Muscle layer of duodenum (tissue), 2 donors: Measurements from ENCODE around the gene SCG3.

ENCODE experiments used
- H3K27ac ChIP-seq: one replicate; pipeline ENCODE4 v1.7.0; 2013; ENCODE audit warnings: mild to moderate bottlenecking, low read length
- H3K27me3 ChIP-seq: one replicate; pipeline ENCODE4 v1.7.0; 2013; ENCODE audit warnings: low read depth, mild to moderate bottlenecking, control low read depth, low read length
- H3K36me3 ChIP-seq, 2 donors: one replicate each; pipeline ENCODE4 v1.7.0; 2013; ENCODE audit warnings: low read length in 2 of 2, control low read depth in 1 of 2, mild to moderate bottlenecking in 1 of 2; ENCODE audit not compliant: insufficient read depth in 2 of 2, control insufficient read depth in 1 of 2
- H3K4me1 ChIP-seq, 2 donors: one replicate each; pipeline ENCODE4 v1.7.0; 2013; ENCODE audit warnings: low read length in 2 of 2, mild to moderate bottlenecking in 2 of 2, control low read depth in 1 of 2, moderate library complexity in 1 of 2; ENCODE audit not compliant: insufficient read depth in 2 of 2, control insufficient read depth in 1 of 2
- H3K4me3 ChIP-seq, 2 donors: one replicate each; pipeline ENCODE4 v1.7.0; 2013; ENCODE audit warnings: low read length in 2 of 2, low read depth in 1 of 2, mild to moderate bottlenecking in 1 of 2
- H3K9me3 ChIP-seq, 2 donors: one replicate each; pipeline ENCODE4 v1.7.0; 2013; ENCODE audit warnings: low read length in 2 of 2, control low read depth in 1 of 2, mild to moderate bottlenecking in 1 of 2; ENCODE audit not compliant: control insufficient read depth in 1 of 2
- donor health status: healthy.

The SCG3 gene

GRCh38 chr15:51658664-51659063 lies 22.6 kb upstream of the SCG3 start:
- H3K36me3 ChIP-seq, result no peaks in the 10 kb centered on the region
- H3K27me3 ChIP-seq, result no peaks in the 10 kb centered on the region
- no peak overlapping the region for H3K4me3 ChIP-seq
- H3K4me1 ChIP-seq, result no peaks in the 10 kb centered on the region
- no peaks in the 10 kb centered on the region for H3K9me3 ChIP-seq
- H3K27ac ChIP-seq, result no peak overlapping the region

GRCh38 chr15:51661072-51661471 lies 20.2 kb upstream of the SCG3 start:
- Histone ChIP-seq H3K4me3 (no peak overlapping the region), H3K36me3 (no peaks in the 10 kb centered on the region), H3K27me3 (no peaks in the 10 kb centered on the region), H3K9me3 (no peaks in the 10 kb centered on the region), H3K27ac (no peak overlapping the region), H3K4me1 (no peaks in the 10 kb centered on the region)

- H3K9me3 ChIP-seq, result no peaks in the 10 kb centered on the region
- no peak overlapping the region for H3K4me3 ChIP-seq
- H3K4me1 ChIP-seq, result no peaks in the 10 kb centered on the region
- H3K36me3 ChIP-seq, result no peaks in the 10 kb centered on the region
- H3K27me3 ChIP-seq, result no peaks in the 10 kb centered on the region
- no peak overlapping the region for H3K27ac ChIP-seq
These were observed 13.8 kb upstream of the SCG3 start for GRCh38 chr15:51667478-51667877.

GRCh38 chr15:51668446-51668845 lies 12.9 kb upstream of the SCG3 start:
- no peak overlapping the region for H3K4me3 ChIP-seq
- no peaks in the 10 kb centered on the region for H3K4me1 ChIP-seq
- H3K27me3 ChIP-seq, result no peaks in the 10 kb centered on the region

GRCh38 chr15:51669381-51669780 lies 11.9 kb upstream of the SCG3 start:
- Histone ChIP-seq H3K27me3 (no peaks in the 10 kb centered on the region), H3K36me3 (no peaks in the 10 kb centered on the region), H3K9me3 (no peaks in the 10 kb centered on the region), H3K27ac (no peak overlapping the region), H3K4me1 (no peaks in the 10 kb centered on the region), H3K4me3 (no peak overlapping the region)

More at GRCh38 chr15:51668446-51668845, 12.9 kb upstream of the SCG3 start:
- Histone ChIP-seq H3K9me3 (no peaks in the 10 kb centered on the region), H3K27ac (no peak overlapping the region), H3K36me3 (no peaks in the 10 kb centered on the region)

- Histone ChIP-seq H3K9me3 (no peaks in the 10 kb centered on the region), H3K4me3 (no peak overlapping the region), H3K27ac (no peak overlapping the region), H3K27me3 (no peaks in the 10 kb centered on the region), H3K36me3 (no peaks in the 10 kb centered on the region), H3K4me1 (no peaks in the 10 kb centered on the region)
These were observed 9.1 kb upstream of the SCG3 start for GRCh38 chr15:51672155-51672687.

- Histone ChIP-seq H3K27ac (no peak overlapping the region), H3K4me1 (no peaks in the 10 kb centered on the region), H3K36me3 (no peaks in the 10 kb centered on the region), H3K27me3 (no peaks in the 10 kb centered on the region), H3K9me3 (no peaks in the 10 kb centered on the region), H3K4me3 (no peak overlapping the region)
These were observed 8.1 kb upstream of the SCG3 start for GRCh38 chr15:51672913-51673857.

GRCh38 chr15:51675234-51675633 lies 6.1 kb upstream of the SCG3 start:
- no peak overlapping the region for H3K27ac ChIP-seq
- no peaks in the 10 kb centered on the region for H3K27me3 ChIP-seq
- no peaks in the 10 kb centered on the region for H3K9me3 ChIP-seq
- no peaks in the 10 kb centered on the region for H3K4me1 ChIP-seq
- H3K4me3 ChIP-seq, result no peak overlapping the region
- H3K36me3 ChIP-seq, result no peaks in the 10 kb centered on the region

- no peaks in the 10 kb centered on the region for H3K9me3 ChIP-seq
- no peaks in the 10 kb centered on the region for H3K36me3 ChIP-seq
- no peak overlapping the region for H3K27ac ChIP-seq
- peaks cover 0 to 9% of the 10 kb centered on the region in 2 donors for H3K4me1 ChIP-seq
- H3K4me3 ChIP-seq, result no peak overlapping the region
- no peaks in the 10 kb centered on the region for H3K27me3 ChIP-seq
These were observed 4.3 kb upstream of the SCG3 start for GRCh38 chr15:51677021-51677420.

GRCh38 chr15:51677452-51677851 lies 3.9 kb upstream of the SCG3 start:
- Histone ChIP-seq H3K27ac (no peak overlapping the region), H3K4me3 (no peak overlapping the region), H3K27me3 (no peaks in the 10 kb centered on the region), H3K9me3 (no peaks in the 10 kb centered on the region), H3K36me3 (no peaks in the 10 kb centered on the region), H3K4me1 (peaks cover 0 to 9% of the 10 kb centered on the region in 2 donors)

- H3K36me3 ChIP-seq, result no peaks in the 10 kb centered on the region
- no peak overlapping the region for H3K4me3 ChIP-seq
- H3K27ac ChIP-seq, result no peak overlapping the region
- H3K27me3 ChIP-seq, result no peaks in the 10 kb centered on the region
- no peaks in the 10 kb centered on the region for H3K9me3 ChIP-seq
- H3K4me1 ChIP-seq, result peaks cover 0 to 9% of the 10 kb centered on the region in 2 donors
These were observed 3.2 kb upstream of the SCG3 start for GRCh38 chr15:51678096-51678495.
